Measurements from ENCODE around the gene SMAD2. TPM values are rescaled to one million over a fixed set of nuclear protein-coding genes. Genes with fewer than 3 reads are reported as not detected.

Gene SMAD2
- total and polyA plus RNA-seq, 4 donors = 11.8 to 31.3 (median 22.8) TPM

GRCh38 chr18:47831351-47831750, 99.1 kb downstream of the SMAD2 start:
- no peaks in the 10 kb centered on the region for H3K9me3 ChIP-seq (ENCODE audit: control insufficient read depth in 4 of 4, low read length in 3 of 4)
- peaks cover 0 to 1% (median 0%) of the 10 kb centered on the region in 4 donors for H3K4me1 ChIP-seq (ENCODE audit: control insufficient read depth in 4 of 4, insufficient read depth in 4 of 4, low read length in 3 of 4)
- no peak overlapping the region for H3K9ac ChIP-seq (ENCODE audit: low read depth in 1 of 2, low read length in 2 of 2)
- WGBS = 96% methylated on average over 1 of the region's 1 CpG
- TF ChIP-seq JUND (IDR thresholded peaks at IDR 0.05) = no peak
- no peak for TF ChIP-seq HNF4A (conservative IDR thresholded peaks at IDR 0.05)
- no peak for TF ChIP-seq TAF1 (conservative IDR thresholded peaks at IDR 0.05)
- TF ChIP-seq, protein P1, sequence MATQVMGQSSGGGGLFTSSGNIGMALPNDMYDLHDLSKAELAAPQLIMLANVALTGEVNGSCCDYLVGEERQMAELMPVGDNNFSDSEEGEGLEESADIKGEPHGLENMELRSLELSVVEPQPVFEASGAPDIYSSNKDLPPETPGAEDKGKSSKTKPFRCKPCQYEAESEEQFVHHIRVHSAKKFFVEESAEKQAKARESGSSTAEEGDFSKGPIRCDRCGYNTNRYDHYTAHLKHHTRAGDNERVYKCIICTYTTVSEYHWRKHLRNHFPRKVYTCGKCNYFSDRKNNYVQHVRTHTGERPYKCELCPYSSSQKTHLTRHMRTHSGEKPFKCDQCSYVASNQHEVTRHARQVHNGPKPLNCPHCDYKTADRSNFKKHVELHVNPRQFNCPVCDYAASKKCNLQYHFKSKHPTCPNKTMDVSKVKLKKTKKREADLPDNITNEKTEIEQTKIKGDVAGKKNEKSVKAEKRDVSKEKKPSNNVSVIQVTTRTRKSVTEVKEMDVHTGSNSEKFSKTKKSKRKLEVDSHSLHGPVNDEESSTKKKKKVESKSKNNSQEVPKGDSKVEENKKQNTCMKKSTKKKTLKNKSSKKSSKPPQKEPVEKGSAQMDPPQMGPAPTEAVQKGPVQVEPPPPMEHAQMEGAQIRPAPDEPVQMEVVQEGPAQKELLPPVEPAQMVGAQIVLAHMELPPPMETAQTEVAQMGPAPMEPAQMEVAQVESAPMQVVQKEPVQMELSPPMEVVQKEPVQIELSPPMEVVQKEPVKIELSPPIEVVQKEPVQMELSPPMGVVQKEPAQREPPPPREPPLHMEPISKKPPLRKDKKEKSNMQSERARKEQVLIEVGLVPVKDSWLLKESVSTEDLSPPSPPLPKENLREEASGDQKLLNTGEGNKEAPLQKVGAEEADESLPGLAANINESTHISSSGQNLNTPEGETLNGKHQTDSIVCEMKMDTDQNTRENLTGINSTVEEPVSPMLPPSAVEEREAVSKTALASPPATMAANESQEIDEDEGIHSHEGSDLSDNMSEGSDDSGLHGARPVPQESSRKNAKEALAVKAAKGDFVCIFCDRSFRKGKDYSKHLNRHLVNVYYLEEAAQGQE (IDR thresholded peaks at IDR 0.05) = no peak
- no peak for TF ChIP-seq CTCF (IDR thresholded peaks at IDR 0.05; ENCODE audit: low read depth, low read length, missing input control)
- no peak for TF ChIP-seq RAD21 (IDR thresholded peaks at IDR 0.05)
- no peak for TF ChIP-seq HNF4G (IDR thresholded peaks at IDR 0.05)
- TF ChIP-seq FOXA2 (IDR thresholded peaks at IDR 0.05) = no peak
- no peak for TF ChIP-seq GABPA (IDR thresholded peaks at IDR 0.05 in 1 of 2, conservative IDR thresholded peaks at IDR 0.05 in 1 of 2)
- TF ChIP-seq ZBTB33 (IDR thresholded peaks at IDR 0.05) = no peak
- no peak for TF ChIP-seq EGR1 (IDR thresholded peaks at IDR 0.05; ENCODE audit: low read depth in 2 of 2)
- TF ChIP-seq YY1 (IDR thresholded peaks at IDR 0.05) = no peak
- H3K36me3 ChIP-seq (ENCODE audit: control insufficient read depth in 4 of 4, insufficient read depth in 3 of 4, low read depth in 1 of 4, low read length in 3 of 4) = peaks cover 0 to 10% (median 0%) of the 10 kb centered on the region in 4 donors
- H3K27me3 ChIP-seq (ENCODE audit: control insufficient read depth in 4 of 4, insufficient read depth in 4 of 4, low read length in 3 of 4) = no peaks in the 10 kb centered on the region
- no peak overlapping the region for H3K27ac ChIP-seq (ENCODE audit: low read depth in 1 of 2, low read length in 2 of 2)
- no peak overlapping the region for H3K4me3 ChIP-seq (ENCODE audit: low read depth in 1 of 3, low read length in 3 of 3)
- no peak for DNase-seq (ENCODE audit: low spot score)

- H3K9ac ChIP-seq (ENCODE audit: low read depth in 1 of 2, low read length in 2 of 2) = no peak overlapping the region
- H3K4me3 ChIP-seq (ENCODE audit: low read depth in 1 of 3, low read length in 3 of 3) = no peak overlapping the region
- peaks cover 0 to 10% (median 0%) of the 10 kb centered on the region in 4 donors for H3K36me3 ChIP-seq (ENCODE audit: control insufficient read depth in 4 of 4, insufficient read depth in 3 of 4, low read depth in 1 of 4, low read length in 3 of 4)
- no peak for DNase-seq (ENCODE audit: low spot score)
- no peak overlapping the region for H3K27ac ChIP-seq (ENCODE audit: low read depth in 1 of 2, low read length in 2 of 2)
- peaks cover 0 to 1% (median 0%) of the 10 kb centered on the region in 4 donors for H3K4me1 ChIP-seq (ENCODE audit: control insufficient read depth in 4 of 4, insufficient read depth in 4 of 4, low read length in 3 of 4)
- TF ChIP-seq, protein P2, sequence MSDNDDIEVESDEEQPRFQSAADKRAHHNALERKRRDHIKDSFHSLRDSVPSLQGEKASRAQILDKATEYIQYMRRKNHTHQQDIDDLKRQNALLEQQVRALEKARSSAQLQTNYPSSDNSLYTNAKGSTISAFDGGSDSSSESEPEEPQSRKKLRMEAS (IDR thresholded peaks at IDR 0.05) = no peak
- TF ChIP-seq GABPA (IDR thresholded peaks at IDR 0.05 in 1 of 2, conservative IDR thresholded peaks at IDR 0.05 in 1 of 2) (no peak), CTCF (IDR thresholded peaks at IDR 0.05; ENCODE audit: low read depth, low read length, missing input control) (no peak), YY1 (IDR thresholded peaks at IDR 0.05) (no peak), FOXA1 (IDR thresholded peaks at IDR 0.05) (no peak), JUND (IDR thresholded peaks at IDR 0.05) (no peak), FOXA2 (IDR thresholded peaks at IDR 0.05) (no peak)
- TF ChIP-seq, protein P1 (IDR thresholded peaks at IDR 0.05) = no peak
- H3K9me3 ChIP-seq (ENCODE audit: control insufficient read depth in 4 of 4, low read length in 3 of 4) = no peaks in the 10 kb centered on the region
- 93% methylated on average over 3 of the region's 3 CpGs for WGBS
- no peaks in the 10 kb centered on the region for H3K27me3 ChIP-seq (ENCODE audit: control insufficient read depth in 4 of 4, insufficient read depth in 4 of 4, low read length in 3 of 4)
Measured at GRCh38 chr18:47830772-47831171, 99.7 kb downstream of the SMAD2 start.

Data from liver (tissue), 9 donors.